Esophagus squamous epithelium (tissue), 5 donors: ENCODE data around the gene TLDC2. TPM values are rescaled to one million over a fixed set of nuclear protein-coding genes. Genes with fewer than 3 reads are reported as not detected.

Experiments used
- DNase-seq: peaks from one replicate; lab custom pipeline; 2025; lab: John Stamatoyannopoulos, UW
- H3K27ac ChIP-seq, 4 donors: fragments of 200-600 bp; sonication (generic); one replicate each; pipeline ENCODE4 v1.5.1; 2016 to 2019; ENCODE audit warnings: mild to moderate bottlenecking in 1 of 4
- H3K27me3 ChIP-seq, 4 donors: fragments of 200-600 bp; sonication (generic); 1 replicate in 3 of 4; 2 replicates in 1 of 4; pipeline versions ENCODE4 v1.5.1 to v1.6.0; 2017 to 2021; ENCODE audit warnings: antibody characterized with exemption in 1 of 4
- H3K36me3 ChIP-seq, 3 donors: fragments of 200-600 bp; sonication (generic); one replicate each; pipeline ENCODE4 v1.5.1; 2016 to 2019
- H3K4me1 ChIP-seq, 3 donors: fragments of 200-600 bp; sonication (generic); one replicate each; pipeline ENCODE4 v1.5.1; 2017 to 2019
- H3K4me3 ChIP-seq, 4 donors: fragments of 200-600 bp; sonication (generic); 1 replicate in 3 of 4; 2 replicates in 1 of 4; pipeline ENCODE4 v1.5.1; 2016 to 2019; ENCODE audit warnings: mild to moderate bottlenecking in 2 of 4, moderate library complexity in 1 of 4
- H3K9me3 ChIP-seq, 3 donors: fragments of 200-600 bp; sonication (generic); one replicate each; pipeline ENCODE4 v1.5.1; 2016 to 2019
- POLR2A ChIP-seq, 4 donors: fragments of 450-650 bp; IDR thresholded peaks; one replicate each; pipeline ENCODE4 v1.6.1; 2017; ENCODE audit warnings: antibody characterized with exemption in 4 of 4, mild to moderate bottlenecking in 4 of 4, moderate library complexity in 3 of 4
- WGBS, 2 donors: methylation state at CpG; one replicate each; pipeline ENCODE4 v1.1.5; 2018; 5-methylcytosine and 5-hydroxymethylcytosine counted together
- intact Hi-C: fragments of 100-400 bp; cut with DNase I; formaldehyde crosslinking; loops from one replicate; pipeline ENCODE4 v1.15.0; 2022
- total RNA-seq, 4 donors: library from RNA; depleted of rRNA; stranded (reverse); fragments of >200 nt; gene quantifications; one replicate each; pipeline ENCODE4 v1.1.0, GENCODE V29; 2016
- TF ChIP-seq, protein P1 (sequence below), 6 experiments: fragments of 450-650 bp in 4 of 6; fragments of 200-600 bp in 2 of 6; sonication (generic) in 2 of 6; IDR thresholded peaks; one replicate each; pipeline ENCODE4 v1.5.1; 2016 to 2019; ENCODE audit warnings: antibody characterized with exemption in 6 of 6, mild to moderate bottlenecking in 4 of 6, moderate library complexity in 4 of 6
- donor health status: DM: yes; HTN: yes; CAD: no.

Gene TLDC2
- total RNA-seq, 4 donors from 2014 or later = 0.53 to 1.1 TPM; not detected in 2

DNA sequence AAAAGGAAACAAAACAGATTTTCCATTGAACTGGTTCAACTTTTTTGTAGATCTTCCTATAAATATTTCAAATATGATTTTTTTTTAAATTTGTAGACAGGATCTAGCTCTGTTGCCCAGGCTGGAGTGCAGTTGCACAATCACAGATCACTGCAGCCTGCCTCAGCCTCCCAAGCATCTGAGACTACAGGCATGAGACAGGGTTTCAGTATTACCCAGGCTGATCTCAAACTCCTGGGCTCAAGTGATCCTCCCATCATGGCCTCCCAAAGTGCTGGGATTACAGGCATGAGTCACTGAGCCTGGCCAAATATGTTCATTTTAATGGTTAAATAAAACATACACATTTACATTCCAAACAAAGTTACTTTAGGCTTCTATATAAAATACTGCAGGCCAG lies 42.0 kb downstream of the TLDC2 start:
- H3K36me3 ChIP-seq = peaks cover 0 to 95% (median 57%) of the 10 kb centered on the region in 3 donors
- DNase-seq = no peak
- no peaks in the 10 kb centered on the region for H3K9me3 ChIP-seq
- intact Hi-C loops = no loop called here
- no peaks in the 10 kb centered on the region for H3K27me3 ChIP-seq
- no peak overlapping the region for H3K27ac ChIP-seq
- TF ChIP-seq, protein P1, sequence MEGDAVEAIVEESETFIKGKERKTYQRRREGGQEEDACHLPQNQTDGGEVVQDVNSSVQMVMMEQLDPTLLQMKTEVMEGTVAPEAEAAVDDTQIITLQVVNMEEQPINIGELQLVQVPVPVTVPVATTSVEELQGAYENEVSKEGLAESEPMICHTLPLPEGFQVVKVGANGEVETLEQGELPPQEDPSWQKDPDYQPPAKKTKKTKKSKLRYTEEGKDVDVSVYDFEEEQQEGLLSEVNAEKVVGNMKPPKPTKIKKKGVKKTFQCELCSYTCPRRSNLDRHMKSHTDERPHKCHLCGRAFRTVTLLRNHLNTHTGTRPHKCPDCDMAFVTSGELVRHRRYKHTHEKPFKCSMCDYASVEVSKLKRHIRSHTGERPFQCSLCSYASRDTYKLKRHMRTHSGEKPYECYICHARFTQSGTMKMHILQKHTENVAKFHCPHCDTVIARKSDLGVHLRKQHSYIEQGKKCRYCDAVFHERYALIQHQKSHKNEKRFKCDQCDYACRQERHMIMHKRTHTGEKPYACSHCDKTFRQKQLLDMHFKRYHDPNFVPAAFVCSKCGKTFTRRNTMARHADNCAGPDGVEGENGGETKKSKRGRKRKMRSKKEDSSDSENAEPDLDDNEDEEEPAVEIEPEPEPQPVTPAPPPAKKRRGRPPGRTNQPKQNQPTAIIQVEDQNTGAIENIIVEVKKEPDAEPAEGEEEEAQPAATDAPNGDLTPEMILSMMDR (IDR thresholded peaks at IDR 0.05) = no peak
- TF ChIP-seq POLR2A (IDR thresholded peaks at IDR 0.05) = no peak
- no peak overlapping the region for H3K4me3 ChIP-seq
- H3K4me1 ChIP-seq = no peaks in the 10 kb centered on the region

DNA sequence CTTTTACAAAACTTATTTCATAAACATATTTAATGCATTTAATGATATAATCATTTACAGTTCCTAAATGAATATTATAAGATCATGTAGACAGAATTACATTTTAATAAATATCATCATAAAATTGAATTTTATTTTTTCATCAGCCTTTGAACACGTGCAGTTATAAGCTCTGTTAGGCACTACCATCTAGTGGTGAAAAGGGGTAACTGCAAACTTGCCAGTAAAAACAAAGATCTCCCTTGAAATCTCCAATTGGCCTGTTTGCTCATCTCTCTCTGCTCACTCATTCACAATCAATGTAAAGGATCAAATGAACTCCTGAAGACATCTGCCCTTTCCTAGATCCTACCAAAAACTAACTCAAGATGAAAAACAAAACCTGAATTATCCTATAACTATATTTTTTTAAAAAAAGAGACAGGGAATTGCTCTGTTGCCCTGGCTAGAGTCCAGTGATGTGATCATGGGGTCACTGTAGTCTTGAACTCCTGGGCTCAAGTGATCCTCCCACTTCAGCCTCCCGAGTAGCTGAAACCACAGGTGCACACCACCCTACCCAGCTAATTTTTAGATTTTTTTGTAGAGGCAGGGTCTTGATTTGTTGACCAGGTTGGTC lies 43.9 kb downstream of the TLDC2 start:
- Histone ChIP-seq H3K4me3 (no peak overlapping the region), H3K27me3 (no peaks in the 10 kb centered on the region), H3K9me3 (no peaks in the 10 kb centered on the region), H3K27ac (no peak overlapping the region), H3K36me3 (peaks cover 0 to 95% (median 51%) of the 10 kb centered on the region in 3 donors), H3K4me1 (peaks cover 0 to 12% (median 0%) of the 10 kb centered on the region in 3 donors)
- 0 to 10% methylated on average over 2 of the region's 2 CpGs for WGBS, 2 donors
- intact Hi-C loops = no loop called here
- TF ChIP-seq POLR2A (IDR thresholded peaks at IDR 0.05) = no peak
- TF ChIP-seq, protein P1 (IDR thresholded peaks at IDR 0.05) = peak; percentile 72 to 91 (median 87)
- DNase-seq = no peak

DNA sequence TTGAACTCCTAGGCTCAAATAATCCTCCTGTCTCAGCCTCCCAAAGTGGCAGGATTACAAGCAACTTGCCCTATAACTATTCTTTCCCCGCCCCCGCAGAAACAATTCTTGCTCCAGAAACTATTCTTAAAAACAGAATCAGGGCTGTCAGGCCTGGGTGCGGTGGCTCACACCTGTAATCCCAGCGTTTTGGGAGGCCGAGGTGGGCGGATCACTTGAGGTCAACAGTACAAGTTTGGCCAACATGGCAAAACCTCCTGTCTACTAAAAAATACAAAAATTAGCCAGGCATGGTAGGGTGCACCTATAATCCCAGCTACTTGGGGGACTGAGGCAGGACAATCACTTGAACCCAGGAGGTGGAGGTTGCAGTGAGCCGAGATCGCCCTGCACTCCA lies 44.4 kb downstream of the TLDC2 start:
- Histone ChIP-seq H3K36me3 (peaks cover 0 to 95% (median 49%) of the 10 kb centered on the region in 3 donors), H3K4me1 (peaks cover 0 to 12% (median 0%) of the 10 kb centered on the region in 3 donors), H3K27ac (no peak overlapping the region), H3K9me3 (no peaks in the 10 kb centered on the region), H3K27me3 (no peaks in the 10 kb centered on the region), H3K4me3 (no peak overlapping the region)
- TF ChIP-seq, protein P1 (IDR thresholded peaks at IDR 0.05) = no peak
- no peak for TF ChIP-seq POLR2A (IDR thresholded peaks at IDR 0.05)
- no peak for DNase-seq
- intact Hi-C loops = no loop called here
- 83 to 100% methylated on average over 1 to 8 of the region's 8 CpGs for WGBS, 2 donors

DNA sequence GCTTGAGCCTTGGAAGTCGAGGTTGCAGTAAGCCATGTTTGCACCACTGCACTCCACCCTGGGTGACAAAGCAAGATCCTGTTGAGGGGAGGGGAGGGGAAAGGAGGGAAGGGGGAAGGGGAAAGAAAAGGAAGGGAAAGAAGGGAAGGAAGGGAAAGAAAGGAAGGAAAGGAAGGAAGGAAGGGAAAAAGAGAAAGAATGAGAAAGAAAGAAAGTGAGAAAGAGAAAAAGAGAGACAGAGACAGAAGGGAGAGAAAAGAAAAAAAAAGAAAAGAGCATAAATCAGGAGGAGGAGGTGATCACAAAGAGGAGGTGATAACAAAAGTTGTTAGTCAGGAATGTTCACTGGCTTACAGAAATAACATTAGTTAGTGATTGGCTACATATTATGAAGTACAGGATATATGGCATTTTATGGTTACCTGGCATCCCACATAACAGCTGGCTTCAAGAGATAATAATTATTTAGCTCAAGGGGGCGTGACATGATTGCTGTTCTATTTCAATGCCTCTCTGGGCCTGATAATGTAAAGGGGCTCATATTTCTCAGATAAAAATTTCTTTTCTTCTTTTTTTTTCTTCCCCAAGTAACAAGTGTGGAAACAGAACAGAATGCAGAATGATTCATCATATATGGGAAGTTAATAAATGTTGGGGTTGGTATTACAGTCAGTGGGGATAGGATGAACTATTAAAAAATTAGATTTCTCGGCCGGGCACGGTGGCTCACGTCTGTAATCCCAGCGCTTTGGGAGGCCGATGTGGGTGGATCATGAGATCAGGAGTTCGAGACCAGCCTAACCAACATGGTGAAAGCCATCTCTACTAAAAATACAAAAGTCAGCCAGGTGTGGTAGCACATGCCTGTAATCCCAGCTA lies 48.5 kb downstream of the TLDC2 start:
- 80 to 89% methylated on average over 6 to 9 of the region's 9 CpGs for WGBS, 2 donors
- no peak overlapping the region for H3K4me3 ChIP-seq
- H3K9me3 ChIP-seq = no peaks in the 10 kb centered on the region
- no peak for TF ChIP-seq POLR2A (IDR thresholded peaks at IDR 0.05)
- TF ChIP-seq, protein P1 (IDR thresholded peaks at IDR 0.05) = no peak
- H3K27me3 ChIP-seq = no peaks in the 10 kb centered on the region
- no peak for DNase-seq
- peaks cover 0 to 95% (median 48%) of the 10 kb centered on the region in 3 donors for H3K36me3 ChIP-seq
- no peak overlapping the region for H3K27ac ChIP-seq
- intact Hi-C loops = no loop called here
- H3K4me1 ChIP-seq = peaks cover 0 to 12% (median 0%) of the 10 kb centered on the region in 3 donors

DNA sequence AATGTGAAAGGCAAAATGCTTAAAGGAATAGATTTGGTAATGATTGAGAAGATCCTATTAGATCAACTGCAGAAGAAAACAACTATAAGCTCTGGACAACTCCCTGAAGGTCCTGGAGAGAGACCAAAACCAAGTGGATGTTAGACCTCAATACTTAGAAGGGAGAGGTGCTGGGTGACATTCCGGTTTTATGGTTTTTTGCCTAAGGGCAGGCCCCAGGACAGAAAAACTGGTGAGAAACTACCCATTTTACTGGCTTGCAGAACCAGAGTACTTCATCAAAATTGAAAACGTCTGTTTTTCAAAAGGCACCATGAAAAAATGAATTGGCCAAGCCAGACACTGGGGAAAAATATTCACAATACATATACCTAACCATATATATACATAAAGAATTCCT lies 49.3 kb downstream of the TLDC2 start:
- Histone ChIP-seq H3K4me1 (peaks cover 0 to 12% (median 0%) of the 10 kb centered on the region in 3 donors), H3K36me3 (peaks cover 0 to 100% (median 45%) of the 10 kb centered on the region in 3 donors), H3K27ac (no peak overlapping the region), H3K27me3 (no peaks in the 10 kb centered on the region), H3K4me3 (no peak overlapping the region), H3K9me3 (no peaks in the 10 kb centered on the region)
- intact Hi-C loops = no loop called here
- DNase-seq = no peak
- TF ChIP-seq POLR2A (IDR thresholded peaks at IDR 0.05) = no peak
- TF ChIP-seq, protein P1 (IDR thresholded peaks at IDR 0.05) = no peak
- 71 to 78% methylated on average over 2 of the region's 2 CpGs for WGBS, 2 donors
